HG02981 (cell line): ENCODE results near the gene BAAT.
"Not testable (repeated sequence)": the region's sequence is repeated elsewhere in the genome, so short reads cannot be mapped to it uniquely, and the experiment has no call there.

ENCODE experiments used
- ATAC-seq: cut with Tn5 transposase; IDR thresholded peaks from one replicate; pipeline ENCODE4 v1.9.1; 2021; ENCODE audit warnings: mild to moderate bottlenecking, moderate library complexity; ENCODE audit not compliant: unreplicated experiment

BAAT gene

DNA sequence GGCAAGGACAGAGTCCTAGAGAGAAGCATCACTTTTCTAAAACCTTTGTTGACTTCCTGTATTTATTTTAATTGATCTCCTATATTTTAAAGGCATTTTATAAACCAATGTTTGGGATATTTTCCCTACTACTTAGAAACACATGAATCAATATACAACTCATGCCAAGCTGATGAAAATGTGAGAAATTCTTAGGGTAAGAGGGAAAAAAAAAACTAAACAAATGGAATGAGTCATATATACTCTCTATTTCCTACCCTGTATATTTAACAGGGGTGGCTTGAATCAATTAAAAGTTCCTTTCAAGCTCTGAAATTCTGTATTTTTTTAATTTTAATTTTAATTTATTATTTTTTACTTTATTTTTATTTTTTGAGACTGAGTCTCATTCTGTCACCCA, 19.6 kb downstream of the BAAT start:
- no peak for ATAC-seq

DNA sequence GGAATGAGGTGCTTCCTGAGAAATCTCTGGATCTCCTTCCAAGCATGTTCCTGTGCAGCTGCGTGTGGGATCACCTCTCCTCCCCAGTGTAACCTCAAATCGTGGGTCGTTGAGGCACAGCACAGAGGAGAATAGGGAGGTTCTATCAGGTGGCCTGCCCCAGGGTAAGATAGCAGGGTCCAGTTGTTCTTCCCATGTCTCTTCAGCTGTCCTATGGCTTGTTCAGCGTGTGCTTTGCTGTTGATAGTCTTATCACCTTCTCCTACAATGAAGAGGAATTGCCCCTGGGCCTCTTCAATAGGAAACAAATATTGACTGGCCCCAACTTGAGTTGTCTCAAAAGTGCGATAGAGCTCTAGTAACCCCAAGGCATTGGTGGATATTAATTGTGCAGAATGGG, 22.4 kb downstream of the BAAT start:
- no peak for ATAC-seq

- no peak for ATAC-seq
Measured at GRCh38 chr9:101360647-101361046, 24.2 kb downstream of the BAAT start.

DNA sequence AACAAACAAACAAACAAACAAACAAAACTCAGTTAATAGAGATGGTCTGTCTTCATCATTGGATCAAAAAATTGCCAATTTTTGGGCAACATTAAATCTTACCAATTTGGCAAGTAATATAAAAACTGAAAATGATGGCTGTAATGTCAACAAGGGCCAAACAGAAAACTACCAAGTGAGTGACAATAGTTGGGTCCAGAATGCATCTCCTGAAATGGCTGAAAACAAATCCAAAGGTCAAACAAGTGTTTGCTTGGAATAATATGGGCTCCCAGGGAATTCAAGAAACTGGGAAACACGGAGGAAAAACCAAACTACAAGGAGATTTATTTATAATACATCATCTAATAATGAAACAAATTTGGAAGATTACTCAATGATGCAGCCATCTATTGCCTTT, 25.1 kb downstream of the BAAT start:
- no peak for ATAC-seq

- no peak for ATAC-seq
Measured at GRCh38 chr9:101356619-101357018, 28.2 kb downstream of the BAAT start.

GRCh38 chr9:101354765-101355708, 29.8 kb downstream of the BAAT start:
- ATAC-seq, result no peak

DNA sequence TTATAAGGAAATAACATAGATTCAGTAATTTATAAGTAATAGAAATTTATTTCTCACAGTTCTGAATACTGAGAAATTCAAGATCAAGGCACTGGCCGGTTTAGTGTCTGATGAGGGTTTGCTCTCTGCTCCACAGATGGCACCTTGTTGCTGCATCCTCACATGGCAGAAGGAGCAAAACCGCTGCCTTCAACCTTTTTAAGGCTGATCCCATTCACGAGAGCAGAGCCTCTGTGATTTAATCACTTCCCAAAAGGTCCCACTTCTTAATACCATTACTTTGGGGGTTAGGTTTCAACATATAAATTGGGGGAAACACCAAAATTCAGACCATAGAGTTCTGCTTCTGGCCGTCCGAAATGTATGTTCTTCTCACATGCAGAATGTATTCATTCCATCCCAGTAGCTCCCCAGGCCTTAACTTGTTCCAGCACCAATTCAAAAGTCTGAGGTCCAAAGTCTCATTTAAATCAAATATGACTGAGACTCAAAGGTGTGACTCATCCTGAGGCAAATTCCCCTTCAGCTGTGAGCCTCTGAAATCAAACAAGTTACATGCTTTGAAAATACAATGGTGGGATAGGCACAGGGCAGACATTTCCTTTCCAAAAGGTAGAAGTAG, 30.6 kb downstream of the BAAT start:
- ATAC-seq, result no peak

DNA sequence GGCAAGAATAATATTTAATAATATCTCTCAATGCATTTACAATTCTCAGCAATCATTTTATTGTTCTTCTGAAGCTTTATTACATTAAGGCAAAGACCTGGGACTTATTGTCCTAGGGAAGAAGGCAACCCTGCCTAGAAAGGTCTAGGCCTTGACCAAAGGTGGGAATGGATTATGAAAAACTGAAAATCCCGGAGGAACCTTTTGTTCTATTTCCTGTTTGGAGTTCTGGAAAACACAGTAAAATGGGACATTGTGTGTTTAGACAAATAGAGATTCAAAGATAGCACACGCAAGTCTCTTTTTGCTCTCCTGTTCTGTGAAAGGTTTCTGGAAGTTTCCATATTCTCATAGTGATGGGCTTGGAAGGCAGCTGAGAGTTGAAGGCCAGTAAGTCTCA, 31.1 kb downstream of the BAAT start:
- no peak for ATAC-seq

DNA sequence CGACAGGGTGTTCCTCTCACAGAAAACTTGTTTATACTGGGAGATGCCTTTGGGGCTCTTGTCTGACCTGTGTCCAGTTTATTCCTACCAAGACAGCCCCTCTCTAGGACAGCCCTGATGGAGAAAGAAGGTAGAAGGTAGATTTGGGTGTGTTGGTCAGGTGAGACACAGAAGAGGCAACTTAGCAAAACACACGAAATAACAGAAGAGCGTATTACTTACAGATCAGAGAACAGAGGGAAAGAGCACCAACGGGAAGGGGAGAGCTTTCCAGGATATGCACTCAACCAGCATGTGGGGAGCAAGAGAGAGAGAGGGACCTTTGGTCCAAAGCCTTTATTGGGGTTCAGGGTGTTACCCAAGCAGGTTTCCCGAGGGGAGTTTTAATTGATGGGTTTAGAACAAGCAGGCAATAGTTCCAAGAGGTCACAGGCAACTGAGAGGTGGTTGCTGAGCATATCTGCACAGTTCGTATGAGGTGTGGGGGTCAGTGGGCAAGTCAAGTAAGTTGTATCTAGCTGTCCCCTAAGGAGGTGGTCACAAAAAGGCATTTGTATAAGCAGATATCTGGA, 31.8 kb downstream of the BAAT start:
- ATAC-seq, result no peak

DNA sequence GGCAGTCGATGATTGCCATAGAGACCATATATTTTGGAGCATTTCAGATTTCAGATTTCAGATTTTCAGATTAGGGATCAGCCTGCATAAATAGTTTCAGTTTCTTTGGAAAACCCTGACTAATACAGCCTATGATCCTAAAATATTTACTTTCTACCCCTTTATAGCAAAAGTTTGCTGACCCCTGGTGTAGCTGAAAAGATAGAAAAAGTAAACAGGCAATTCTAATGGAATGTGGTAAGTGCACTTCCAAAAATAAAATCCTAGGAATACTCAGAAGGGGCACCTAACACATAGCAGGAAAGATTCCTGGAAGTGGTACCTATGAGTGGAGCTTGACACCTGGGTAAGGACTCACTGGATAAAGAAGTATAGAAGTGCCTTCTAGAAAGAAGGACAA, 34.5 kb downstream of the BAAT start:
- ATAC-seq, result no peak

GRCh38 chr9:101342595-101342994, 42.2 kb downstream of the BAAT start:
- ATAC-seq, result no peak

DNA sequence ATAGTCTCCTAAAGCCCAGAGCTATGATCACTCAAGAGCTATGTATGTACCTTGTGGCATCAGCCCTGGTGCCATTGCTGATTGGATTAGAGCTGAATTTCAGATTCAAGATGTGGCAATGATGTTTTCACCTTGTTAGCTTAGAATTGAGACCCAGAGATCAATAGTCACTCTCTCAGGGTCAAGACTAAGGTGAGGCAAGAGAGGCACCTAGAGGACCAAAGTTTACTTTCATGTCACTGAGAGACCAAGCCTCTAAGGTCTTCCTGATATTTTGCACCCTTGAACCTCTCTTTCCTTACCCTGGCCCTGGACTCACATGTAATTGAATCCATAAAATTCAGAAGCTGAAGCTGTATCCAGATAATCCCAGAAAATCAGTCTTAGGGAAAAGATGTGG, 42.8 kb downstream of the BAAT start:
- no peak for ATAC-seq

- no peak for ATAC-seq
Measured at GRCh38 chr9:101337237-101337636, 47.6 kb downstream of the BAAT start.

DNA sequence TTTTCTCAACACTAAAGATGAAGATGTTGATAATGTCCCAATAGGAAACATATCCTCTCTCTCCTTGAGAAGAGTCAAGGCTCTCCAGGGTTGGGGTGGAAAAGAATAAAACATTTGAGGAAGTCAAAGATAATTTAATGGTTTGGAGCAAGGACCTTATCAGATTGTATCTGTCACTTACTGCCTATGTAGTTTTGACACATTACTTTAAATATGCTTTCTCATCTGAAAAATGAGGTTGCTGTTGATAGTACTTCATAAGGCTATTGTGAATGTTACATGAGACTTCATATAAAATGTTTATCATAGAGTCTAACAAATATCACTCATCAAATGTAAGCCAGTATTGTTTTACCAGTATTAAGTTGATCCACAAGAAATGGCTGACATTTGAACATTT, 48.7 kb downstream of the BAAT start:
- ATAC-seq, result no peak

- ATAC-seq, result no peak
Measured at GRCh38 chr9:101333926-101334702, 50.7 kb downstream of the BAAT start.

GRCh38 chr9:101333490-101333889, 51.3 kb downstream of the BAAT start:
- no peak for ATAC-seq

GRCh38 chr9:101332362-101332761, 52.4 kb downstream of the BAAT start:
- no peak for ATAC-seq

DNA sequence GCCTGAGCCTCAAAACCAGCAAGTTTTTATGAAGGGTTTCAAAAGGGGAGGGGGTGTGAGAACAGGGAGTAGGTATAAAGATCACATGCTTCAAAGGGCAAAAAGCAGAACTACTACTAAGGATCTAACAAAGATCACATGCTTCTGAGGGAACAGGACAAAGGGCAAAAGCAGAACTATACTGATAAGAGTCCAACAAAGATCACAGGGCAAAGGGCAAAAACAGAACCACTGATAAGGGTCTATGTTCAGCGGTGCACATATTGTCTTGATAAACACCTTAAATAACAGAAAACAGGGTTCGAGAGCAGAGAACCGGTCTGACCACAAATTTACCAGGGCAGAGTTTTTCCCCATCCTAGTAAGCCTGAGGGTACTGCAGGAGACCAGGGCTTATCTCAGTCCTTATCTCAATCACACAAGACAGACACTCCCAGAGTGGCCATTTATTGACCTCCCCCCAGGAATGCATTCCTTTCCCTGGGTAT, 57.3 kb downstream of the BAAT start:
- ATAC-seq, result not testable (repeated sequence)

DNA sequence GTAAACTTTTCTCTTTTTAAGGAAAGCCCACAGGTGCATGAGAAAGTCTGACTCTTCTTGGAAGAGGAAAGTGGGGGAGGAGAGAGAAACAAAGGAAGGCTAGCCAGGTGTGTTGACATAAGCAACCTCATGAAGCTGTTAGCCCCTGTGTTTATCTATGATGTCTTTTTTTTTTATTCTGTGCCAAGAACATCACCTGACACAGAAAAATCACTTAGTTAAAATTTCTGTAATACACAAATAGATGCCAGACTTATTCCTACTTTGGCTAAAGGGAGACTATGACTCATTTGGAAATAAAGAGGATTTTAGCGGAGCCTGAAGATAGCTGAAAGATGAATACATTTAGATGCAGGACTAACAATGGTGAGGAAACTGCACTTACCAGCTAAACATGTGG, 58.3 kb downstream of the BAAT start:
- no peak for ATAC-seq

GRCh38 chr9:101326035-101326434, 58.8 kb downstream of the BAAT start:
- ATAC-seq, result no peak

- ATAC-seq, result no peak
Measured at GRCh38 chr9:101325053-101325452, 59.8 kb downstream of the BAAT start.
